GM19328 (cell line): ENCODE results near the gene PDCD4.

ENCODE experiments used
- ATAC-seq: cut with Tn5 transposase; IDR thresholded peaks from one replicate; pipeline ENCODE4 v1.9.1; 2021; ENCODE audit warnings: mild to moderate bottlenecking, moderate library complexity; ENCODE audit not compliant: unreplicated experiment

Gene PDCD4

DNA sequence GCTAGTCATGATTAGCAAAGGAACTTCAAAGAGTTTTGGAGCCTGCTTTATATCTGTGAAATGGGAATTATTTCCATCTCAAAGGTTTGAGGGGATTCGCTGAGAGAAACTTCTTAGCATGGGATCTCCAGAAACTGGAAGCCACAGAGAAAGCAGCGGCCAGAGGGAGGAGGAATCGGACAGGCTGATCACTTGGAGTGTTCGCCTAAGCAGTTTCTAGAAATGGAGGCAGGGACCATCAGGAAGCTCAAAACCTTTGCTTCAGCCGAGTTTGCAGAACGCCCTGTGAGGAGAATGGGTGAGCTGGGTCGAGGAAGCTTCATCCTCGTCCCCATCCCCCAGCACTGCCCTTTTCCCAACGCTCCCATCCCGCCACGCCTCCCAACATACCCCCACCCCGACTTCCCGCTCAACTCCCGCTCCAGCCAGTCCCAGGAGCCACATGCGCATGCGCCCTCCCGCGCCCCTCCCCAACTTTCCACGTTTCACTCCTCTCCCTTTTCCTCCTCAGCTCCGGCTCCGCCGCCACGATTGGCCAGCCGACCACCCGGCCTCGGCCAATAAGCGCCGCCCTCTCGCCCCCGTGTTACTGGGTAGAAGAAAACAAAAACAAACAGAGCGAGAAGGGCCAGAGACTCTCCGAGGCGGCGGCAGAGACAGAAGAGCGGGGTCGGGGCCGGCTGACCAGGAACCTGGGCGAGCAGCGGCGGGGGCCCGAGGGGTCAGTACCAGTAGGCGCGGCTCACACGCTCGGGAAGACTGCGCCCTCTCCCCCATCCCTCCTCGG lies at the start of gene PDCD4:
PDCD4 (plus strand) TSS at position 631 of the 787 bp plus-strand sequence. CDS start 4,100 bp downstream, outside the sequence.
- peak; percentile 55 for ATAC-seq

GRCh38 chr10:110822035-110822711 lies 49.6 kb upstream of the PDCD4 start:
- no peak for ATAC-seq

GRCh38 chr10:110822712-110823311 lies 48.9 kb upstream of the PDCD4 start:
- no peak for ATAC-seq

GRCh38 chr10:110824152-110824441 lies 47.6 kb upstream of the PDCD4 start:
- ATAC-seq: no peak

- ATAC-seq: no peak
Observed at GRCh38 chr10:110824660-110825059, 47.1 kb upstream of the PDCD4 start.

DNA sequence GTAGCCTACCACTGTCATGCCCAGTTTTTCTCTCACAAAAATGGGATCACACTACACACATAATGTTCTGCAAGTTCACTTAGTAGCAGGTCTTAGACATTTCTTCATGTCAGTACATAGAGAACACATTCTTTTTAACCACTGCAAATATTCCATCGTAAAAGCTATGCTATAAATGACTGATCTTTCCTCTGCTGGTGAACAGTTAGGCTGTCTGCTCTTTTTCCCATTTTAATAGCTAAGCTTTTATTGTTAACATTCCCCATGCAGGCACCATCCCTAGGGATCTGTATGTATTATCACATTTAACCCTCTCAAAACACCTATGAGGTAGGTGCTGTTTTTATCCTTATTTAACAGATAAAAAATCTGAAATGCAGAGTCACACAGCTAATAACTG lies 46.2 kb upstream of the PDCD4 start:
- no peak for ATAC-seq

- ATAC-seq: no peak
Observed at GRCh38 chr10:110827410-110827809, 44.3 kb upstream of the PDCD4 start.

- ATAC-seq: no peak
Observed at GRCh38 chr10:110827875-110828274, 43.9 kb upstream of the PDCD4 start.

DNA sequence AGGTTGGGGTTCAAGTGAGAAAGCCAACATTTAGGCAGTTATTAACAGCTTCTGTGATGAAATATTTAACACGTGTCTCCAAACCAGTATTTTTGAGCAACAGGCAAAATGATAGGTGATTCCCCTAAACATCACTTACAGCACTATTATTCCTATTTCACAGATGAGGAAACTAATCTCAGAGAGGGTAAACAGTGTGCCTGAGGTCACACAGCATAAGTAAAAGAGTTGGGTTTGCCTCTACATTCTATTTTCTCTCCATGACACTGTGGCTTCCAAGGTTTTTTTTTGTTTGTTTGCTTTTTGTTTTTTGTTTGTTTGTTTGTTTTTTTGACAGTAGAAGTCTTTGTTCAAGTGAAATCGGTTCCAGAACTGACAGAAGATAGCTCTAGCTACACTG lies 43.2 kb upstream of the PDCD4 start:
- no peak for ATAC-seq

DNA sequence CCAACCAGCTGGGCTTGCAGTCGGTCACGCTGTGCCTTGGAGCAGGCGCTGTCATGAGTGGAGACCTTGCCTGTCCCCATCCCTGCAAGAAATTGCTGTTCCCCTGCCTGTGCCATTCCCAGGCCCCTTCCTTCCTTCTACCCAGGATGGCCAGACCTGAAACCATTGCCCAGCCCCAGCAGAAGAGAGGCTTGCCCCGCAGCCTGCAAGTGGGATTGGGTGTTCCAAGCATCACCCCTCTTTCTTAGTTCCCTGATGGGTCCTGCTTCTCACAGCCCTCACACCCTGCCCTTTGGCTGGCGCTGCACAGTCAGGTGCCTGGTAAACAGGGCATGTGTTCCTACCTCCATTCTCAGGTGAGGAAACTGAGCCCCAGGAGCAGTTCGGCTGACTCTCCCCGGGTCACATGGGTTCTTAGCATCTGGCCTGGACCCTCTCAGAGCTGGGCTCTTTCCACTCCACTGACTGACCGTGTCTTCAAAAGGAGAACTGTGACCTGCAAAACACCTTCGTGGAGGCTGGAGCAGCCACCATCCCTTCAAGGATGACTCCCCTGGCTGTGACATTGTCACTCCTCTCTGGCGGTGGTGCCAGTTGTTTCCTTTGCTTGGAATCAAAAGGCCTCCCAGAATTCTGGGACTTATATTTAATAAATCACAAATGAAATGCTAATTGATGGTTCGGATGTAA lies 41.9 kb upstream of the PDCD4 start:
- no peak for ATAC-seq

- ATAC-seq: no peak
Observed at GRCh38 chr10:110833234-110833940, 38.3 kb upstream of the PDCD4 start.

DNA sequence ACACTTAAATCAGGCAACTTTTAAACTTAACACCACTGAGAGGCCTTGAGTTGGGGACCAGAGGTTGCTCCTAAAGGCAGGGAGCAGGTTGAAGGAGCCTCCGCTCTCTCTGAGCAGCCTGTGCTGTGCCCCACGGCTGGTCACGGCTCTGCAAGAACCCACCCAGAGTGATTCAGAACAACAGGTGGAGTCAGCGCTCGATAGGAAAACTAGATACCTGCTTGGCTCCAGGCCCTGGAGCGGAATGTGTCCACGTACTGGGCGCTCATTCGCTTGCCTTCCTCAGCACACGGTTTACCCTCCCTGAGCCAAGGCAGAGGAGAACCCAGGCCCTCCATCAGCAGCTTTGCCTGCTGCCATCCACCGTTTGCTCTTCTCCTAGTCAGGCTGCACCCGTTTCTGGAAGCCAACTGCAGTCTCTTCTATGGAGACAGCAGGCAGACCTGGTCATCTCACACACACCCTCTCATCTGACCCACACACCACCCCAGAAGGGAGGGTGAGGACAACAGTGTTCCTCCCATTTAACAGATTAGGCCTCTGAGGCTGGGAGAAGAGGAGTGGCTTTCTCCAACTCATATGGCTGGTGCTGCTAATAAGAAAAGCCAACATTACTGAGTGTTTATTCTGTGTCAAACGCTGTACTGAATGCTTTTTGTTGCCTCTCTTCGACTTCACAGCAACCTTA lies 37.6 kb upstream of the PDCD4 start:
- no peak for ATAC-seq

- ATAC-seq: no peak
Observed at GRCh38 chr10:110834629-110835301, 37.0 kb upstream of the PDCD4 start.

DNA sequence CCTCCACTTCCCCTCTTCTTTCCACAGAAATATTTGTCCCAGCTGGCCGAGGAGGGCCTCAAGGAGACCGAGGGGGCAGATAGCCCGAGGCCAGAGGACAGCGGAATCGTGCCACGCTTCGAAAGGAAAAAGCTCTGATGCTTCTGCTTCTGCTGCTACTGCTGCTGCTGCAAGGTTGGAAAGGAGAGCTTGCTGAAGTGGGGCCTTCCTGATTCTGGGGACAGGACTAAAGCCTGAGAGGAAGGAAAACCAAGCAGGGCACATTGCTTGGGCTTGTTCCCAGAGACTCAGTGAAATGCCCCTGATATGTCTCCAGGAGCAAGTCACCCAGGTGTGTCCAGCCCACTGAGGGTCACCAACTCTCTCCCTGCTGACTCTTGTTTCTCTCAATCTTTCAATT lies 35.9 kb upstream of the PDCD4 start:
- no peak for ATAC-seq

DNA sequence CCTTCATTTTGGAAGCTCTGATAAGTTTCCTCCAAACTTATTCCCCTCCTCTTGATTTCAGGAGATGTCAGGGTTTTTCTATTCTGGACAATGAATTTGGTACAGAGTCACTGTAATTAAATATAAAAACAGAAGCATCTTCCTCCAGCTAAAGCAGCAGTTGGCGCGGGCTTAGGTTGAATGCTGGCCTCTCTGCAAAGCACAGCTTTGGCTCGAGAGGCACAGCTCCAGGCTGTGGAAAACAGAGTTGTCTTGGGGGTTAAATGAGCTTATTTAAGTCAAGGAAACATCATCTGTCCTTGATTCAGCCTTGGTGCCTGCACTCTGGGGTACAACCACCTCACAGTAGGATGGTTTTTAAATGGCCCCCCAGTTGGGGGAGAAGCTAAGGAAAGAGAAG lies 35.0 kb upstream of the PDCD4 start:
- no peak for ATAC-seq

GRCh38 chr10:110837418-110838171 lies 34.1 kb upstream of the PDCD4 start:
- ATAC-seq: no peak

GRCh38 chr10:110840225-110840922 lies 31.4 kb upstream of the PDCD4 start:
- ATAC-seq: no peak

DNA sequence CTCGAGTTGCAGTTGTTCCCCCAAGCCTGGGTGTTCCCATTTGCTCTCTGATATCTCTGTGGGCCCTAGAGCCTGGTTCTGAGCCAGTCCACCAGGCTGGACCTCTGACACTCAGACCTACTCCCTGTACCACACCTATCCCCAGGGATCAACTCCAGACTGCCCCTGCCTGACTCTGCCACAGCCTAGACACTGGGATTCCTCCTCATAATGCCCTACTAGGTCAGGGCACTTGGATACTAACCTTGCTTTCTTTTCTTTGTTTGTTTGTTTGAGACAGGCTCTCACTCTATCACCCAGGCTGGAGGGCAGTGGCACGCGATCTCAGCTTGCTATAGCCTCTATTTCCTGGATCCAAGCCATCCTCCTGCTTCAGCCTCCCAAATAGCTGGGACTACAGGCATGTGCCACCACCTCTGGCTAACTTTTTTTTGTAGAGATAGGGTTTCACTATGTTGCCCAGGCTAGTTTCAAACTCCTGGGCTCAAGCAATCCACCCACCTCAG lies 30.8 kb upstream of the PDCD4 start:
- ATAC-seq: no peak
